Bronchus fibroblast of lung (primary cell): ENCODE results near the gene FRY. TPM values are rescaled to one million over a fixed set of nuclear protein-coding genes. Genes with fewer than 3 reads are reported as not detected.

Source experiments
- total RNA-seq: library from RNA; depleted of rRNA; stranded (reverse); fragments of >200 nt; gene quantifications from 2 replicates; pipeline ENCODE4 v1.2.3, GENCODE V29; 2015

FRY gene
- 1.2 and 1.8 TPM in 2 replicates for total RNA-seq

GRCh38 chr13:32031025-32031814, at the start of gene FRY:
FRY (plus strand) TSS chr13:32031774; CDS start chr13:32031796, 22 bp downstream.

GRCh38 chr13:32315238-32316027, 283.9 kb downstream of the FRY start, which contains the start of the genes BRCA2 and ZAR1L:
BRCA2 (plus strand) TSS chr13:32315508; CDS start chr13:32316461, 953 bp downstream.
ZAR1L (minus strand) TSS chr13:32315363; CDS start chr13:32311925, 3,438 bp downstream.

